ENCODE measurements around the gene FOXI3. TPM values are rescaled to one million over a fixed set of nuclear protein-coding genes. Genes with fewer than 3 reads are reported as not detected.
A peak's percentile ranks its signal among the peaks of the same experiment; 100 is the strongest.

Gene FOXI3
- not detected for polyA plus RNA-seq (2013, experiment 1 of 2; ENCODE audit: insufficient read length)
- polyA plus RNA-seq (2013, experiment 2 of 2; ENCODE audit: insufficient read length) = not detected

DNA sequence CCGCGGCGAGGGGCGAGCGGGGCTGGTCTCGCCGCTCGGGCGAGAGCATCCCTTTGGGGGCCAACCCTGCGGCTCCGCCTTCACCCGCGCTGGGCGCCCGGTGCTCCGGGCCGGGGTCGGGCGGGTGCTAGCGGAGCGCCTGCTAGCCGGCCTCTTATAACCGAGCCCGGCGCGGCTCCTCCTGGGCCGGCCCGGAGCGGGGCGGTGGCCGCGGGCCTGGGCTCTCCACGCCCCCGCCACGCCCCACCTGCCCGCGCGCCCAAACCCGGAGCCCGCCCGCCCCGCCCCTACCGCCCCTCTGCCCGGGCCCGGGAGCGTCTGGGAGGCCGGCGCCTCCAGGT, at the start of gene FOXI3:
Gene FOXI3, minus strand, starts transcription at position 129 of the 341 bp plus-strand sequence. CDS start 158 bp downstream, outside the sequence.
- DNase-seq = no peak

DNA sequence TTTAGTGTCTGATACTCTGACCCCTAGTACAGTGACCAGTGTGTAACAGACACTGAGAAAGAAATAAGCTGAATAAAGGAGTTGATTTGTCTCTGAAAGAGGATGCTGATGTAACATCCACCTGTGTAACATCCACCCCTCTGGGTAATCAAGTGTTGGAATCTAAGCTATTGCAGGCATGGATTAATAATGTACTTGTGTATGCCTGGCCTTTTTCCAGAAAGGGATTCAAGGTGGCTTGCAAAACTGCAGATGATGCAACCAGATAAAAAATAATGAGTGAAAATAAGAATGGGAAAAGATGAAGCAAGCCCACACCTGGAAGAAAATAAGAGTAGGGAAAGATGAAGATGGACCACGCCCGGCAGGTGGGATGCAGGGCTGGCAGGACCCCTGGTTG, 48.2 kb upstream of the FOXI3 start:
- DNase-seq = no peak

DNA sequence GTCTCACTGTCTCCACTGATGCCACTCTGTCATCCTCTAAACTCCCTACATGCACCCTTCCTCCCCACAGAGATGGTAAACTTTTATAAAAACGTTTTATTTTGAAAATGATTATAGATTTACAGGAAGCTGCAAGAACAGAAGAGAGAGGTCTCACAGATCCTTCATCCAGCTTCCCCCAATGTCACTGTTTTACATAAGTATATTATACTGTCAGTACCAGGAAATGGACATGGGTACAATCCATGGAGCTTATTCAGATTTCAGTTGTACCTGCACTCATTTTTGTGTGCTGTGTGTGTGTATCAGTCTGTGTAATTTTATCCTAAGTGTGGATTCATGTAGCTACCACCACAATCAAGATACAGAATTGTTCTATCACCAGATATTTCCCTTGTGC, 46.7 kb upstream of the FOXI3 start:
- DNase-seq = no peak

DNA sequence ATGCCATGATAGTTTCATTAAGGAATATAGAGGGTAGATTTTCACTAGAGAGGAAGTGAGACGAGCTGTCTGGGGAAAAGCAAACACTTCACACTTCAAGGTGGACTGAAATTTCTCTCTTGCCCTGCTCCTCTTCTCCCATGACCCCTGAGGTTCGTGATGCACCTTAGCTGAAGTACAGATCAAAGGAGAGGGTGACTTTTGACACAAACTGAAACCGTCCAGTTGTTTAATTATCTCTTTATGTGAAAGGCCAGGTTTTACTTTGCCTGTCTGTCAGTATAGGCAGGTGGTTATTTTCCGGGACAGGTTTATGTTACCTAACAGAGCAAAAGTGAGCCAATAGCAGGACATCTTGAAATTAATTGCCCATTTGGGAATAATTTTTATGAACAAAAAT, 41.0 kb upstream of the FOXI3 start:
- DNase-seq = no peak

DNA sequence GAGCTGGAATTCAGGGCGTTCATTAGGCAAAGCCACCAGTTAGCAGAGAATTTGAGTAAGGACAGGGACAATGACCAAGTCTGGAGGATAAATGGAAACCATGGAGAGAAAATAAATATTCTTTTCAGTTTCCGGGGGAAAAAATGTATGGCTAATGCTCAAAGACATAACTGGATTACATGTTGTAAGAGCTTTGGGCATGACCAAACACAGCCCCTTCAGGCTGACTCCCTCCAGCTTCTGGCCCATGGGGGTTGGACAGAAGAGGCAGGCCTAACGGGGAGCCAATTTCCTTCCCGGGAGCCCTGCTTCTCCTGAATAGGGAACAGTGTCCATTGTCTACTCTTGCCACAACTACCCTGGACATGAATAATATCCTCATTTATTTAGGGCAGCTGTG, 39.5 kb upstream of the FOXI3 start:
- DNase-seq = no peak

DNA sequence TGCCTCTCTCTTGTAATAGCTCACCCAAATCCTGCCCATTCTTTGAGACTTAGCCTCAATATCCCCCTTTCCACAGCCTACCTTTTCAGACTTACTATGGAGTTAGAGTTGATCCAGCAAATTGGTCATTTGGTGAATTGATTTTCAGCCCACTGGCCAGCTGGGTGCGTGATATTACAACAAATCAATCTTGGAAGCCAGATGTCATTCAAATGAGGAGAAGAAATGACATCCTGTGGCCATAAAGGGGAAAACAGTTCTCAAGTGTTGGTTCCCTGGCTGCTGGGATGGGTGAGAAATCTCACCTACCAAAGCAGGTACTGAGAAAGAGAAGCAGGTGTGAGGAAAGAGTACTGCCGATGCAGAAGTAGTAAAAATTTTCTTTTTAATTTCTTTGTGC, 36.7 kb upstream of the FOXI3 start:
- no peak for DNase-seq

DNA sequence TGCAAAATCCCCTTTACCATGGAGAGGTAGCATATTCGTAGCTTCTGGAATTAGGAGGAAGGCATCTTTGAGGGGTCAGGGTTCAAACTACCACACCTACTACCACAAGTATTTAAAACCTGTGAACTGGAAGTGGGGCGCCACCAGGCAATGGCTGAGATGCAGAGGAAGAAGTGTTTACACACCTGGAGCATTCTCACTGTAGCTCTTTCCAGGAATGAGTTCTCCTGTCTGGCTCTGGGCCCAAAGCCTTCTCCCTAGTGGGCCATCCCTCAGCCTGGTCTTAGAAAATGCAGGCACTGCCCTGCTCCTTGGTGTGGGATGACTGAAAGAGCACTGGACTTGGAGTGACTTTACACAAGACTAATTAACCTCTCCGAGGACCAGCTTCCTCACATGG, 30.7 kb upstream of the FOXI3 start:
- no peak for DNase-seq

DNA sequence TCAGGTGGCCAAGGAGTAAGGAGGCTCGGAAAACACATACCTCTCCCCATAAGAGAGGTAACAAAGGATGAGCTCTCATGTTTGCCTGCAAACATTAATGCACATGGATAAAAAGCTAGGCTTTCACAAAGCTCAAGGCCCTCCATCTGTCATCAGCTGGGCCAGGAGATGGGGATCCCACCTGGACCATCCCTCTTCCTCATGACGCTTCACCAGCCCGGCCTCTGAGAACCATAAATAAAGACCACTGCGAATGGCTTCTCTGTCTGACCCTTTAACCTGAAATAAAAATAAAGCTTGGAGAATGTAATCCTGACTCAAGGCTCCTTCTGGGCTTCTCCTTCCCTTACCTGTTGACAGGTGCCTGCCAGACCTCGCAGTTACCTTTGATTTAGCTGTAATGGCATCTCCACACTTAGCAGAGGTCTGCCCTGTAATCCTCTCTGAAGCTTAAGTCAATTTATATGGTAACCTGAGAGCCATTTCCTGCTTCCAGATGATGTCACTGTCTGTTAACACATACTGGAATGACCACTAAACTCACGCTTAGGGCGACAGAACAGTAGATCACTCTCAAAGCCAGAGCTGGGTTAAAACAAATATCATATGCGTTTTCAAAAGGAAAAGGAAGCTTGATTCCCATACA, 29.3 kb upstream of the FOXI3 start:
- peak; percentile 4 for DNase-seq

DNA sequence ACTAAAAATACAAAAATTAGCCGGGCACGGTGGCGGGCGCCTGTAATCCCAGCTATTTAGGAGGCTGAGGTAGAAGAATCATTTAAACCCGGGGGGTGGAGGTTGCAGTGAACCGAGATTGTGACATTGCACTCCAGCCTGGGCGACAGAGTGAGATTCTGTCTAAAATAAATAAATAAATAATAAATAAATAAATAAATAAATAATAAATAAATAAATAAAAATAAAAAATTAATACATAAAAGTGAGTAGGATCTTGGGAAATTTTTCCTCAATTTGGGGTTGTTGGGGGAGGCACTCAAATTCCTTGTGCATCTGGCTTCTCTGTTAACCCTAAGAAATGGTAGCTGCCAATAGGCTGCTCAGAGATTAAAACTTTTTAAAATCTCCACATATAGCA, 20.3 kb upstream of the FOXI3 start:
- no peak for DNase-seq

DNA sequence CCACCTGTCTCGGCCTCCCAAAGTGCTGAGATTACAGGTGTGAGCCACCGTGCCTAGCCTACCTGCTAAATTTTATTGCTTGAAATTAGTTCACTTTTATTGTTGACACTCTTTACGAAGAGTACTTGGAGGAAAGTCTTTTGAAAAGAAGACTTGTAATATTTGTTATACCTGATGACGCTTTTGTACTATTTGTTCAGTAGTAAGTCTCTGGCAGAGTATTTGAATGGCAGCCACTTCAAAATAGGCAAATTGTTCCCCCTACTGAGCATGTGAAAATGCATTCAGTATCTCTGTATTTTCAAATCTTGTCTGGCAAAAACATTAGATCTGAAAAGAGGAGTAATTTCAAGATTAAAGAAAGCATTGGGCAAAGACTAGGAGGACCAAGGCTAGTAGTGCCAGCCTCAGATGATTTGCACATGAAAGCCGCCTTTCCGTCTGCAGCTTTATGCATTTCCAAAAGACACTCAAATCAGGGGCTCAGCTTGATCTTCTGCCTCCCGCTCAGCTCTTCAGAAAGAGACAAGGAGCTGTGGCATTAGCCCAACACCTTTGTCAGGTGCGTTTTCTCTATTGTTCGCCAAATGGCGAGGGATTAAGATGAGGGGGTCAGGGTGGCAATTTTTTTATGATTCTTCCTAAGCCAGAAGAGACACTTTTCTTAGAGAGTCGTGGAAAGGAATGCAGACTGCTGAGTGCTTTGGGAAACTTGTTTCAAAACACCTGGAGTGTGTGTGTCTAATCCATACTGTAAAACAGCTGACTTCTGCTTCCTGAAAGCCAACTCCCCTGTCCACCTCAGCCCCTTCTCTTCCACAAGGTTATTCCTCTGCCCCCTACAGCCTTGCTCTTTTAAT, 18.8 kb upstream of the FOXI3 start:
- DNase-seq = no peak

DNA sequence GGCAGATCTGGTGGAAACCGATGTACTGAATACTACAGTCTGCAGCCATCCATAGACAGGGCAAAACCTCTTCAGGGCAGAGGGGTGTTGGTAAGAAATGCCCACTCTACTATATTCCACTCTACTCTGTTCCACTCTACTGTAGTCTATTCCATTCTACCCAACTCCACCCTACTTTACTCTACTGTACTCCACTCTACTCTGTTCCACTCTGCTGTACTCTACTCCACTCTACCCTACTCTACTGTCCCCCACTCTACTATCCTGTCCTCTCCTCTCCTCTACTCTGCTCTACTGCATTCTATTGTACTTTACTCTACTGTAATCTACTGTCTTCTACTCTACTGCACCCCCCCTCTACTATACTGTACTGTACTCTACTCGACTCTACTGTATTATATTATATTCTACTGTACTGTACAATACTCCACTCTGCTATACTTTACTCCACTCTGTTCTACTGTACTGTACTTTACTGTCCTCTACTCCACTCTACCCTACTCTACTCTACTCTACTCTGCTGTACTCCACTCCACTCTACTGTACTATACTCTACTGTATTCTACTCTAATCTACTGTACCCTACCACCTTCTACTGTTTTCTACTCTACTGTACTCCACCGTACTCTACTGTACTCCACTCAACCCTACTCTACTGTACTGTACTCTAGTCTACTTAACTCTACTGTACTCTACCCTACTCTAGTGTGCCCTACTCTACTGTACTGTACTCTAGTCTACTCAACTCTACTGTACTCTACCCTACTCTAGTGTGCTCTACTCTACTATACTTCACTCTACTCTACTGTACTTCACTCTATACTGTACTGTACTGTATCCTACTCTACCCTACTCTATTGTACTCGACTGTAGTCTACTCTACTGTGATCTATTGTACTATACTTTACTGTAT, 17.0 kb upstream of the FOXI3 start:
- no peak for DNase-seq

DNA sequence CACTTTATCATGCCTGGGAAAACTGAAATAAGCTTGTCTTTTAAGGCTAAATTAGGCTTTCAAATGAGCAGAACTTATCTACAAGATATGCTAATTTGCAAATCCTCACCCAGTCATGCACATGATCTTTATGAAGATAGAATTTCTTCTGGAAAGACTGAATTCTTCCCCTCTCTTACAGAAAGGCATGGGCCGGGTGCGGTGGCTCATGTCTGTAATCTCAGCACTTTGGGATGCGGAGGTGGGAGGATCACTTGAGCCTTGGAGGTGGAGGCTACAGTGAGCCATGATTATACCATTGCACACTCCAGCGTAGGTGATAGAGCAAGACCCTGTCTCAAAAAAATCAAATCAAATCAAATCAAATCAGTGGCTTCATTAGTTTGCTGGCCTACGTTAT, 11.7 kb upstream of the FOXI3 start:
- DNase-seq = no peak

DNA sequence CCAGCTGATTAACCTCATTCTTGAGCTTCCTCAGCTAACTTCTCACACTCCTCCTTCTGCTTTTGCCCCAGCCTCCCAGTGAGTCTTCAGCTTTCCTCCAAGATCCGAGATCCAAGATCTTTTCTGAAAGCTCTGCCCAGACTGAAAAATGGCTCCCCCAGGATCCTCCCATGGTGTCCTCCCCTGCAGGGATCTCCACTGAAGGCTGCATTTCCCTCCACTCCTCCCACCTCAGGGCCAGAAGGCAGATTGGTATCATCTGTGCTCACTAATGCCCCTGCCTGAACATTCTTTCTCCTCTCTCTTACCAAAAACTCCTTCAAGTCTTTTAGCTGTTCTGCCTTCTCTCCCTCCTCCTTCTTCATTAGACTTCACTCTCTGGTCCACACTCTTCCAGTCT, 6.1 kb upstream of the FOXI3 start:
- DNase-seq = no peak

DNA sequence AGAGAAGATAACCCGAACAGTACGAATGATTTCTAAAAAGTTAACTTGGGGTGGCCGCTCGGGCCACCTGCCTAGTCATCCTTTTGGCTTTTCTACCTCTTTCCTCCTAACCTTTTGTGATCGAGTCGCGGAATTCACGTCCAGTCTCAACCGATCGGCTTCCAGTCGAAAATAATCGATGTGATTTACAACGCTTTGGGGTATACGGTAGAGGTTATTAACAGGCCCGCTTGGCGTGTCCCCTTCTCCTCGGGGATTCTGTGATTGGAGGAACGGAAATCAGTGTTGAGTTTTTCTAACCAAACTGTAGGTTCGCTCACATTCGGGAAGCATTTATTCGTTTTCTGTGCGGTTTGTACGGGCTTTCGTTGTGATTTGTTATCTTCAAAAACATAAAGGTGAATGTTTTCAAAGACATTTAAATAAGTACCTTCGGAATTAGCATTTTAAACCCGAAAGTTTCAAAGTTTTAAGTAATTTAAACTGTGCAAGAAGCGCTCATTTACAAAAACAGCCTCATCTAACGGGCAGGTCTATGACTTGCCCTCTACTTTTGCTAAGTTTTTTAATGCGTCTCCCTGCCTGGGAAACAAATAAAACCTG, 588 bp upstream of the FOXI3 start:
- peak; percentile 6 for DNase-seq

DNA sequence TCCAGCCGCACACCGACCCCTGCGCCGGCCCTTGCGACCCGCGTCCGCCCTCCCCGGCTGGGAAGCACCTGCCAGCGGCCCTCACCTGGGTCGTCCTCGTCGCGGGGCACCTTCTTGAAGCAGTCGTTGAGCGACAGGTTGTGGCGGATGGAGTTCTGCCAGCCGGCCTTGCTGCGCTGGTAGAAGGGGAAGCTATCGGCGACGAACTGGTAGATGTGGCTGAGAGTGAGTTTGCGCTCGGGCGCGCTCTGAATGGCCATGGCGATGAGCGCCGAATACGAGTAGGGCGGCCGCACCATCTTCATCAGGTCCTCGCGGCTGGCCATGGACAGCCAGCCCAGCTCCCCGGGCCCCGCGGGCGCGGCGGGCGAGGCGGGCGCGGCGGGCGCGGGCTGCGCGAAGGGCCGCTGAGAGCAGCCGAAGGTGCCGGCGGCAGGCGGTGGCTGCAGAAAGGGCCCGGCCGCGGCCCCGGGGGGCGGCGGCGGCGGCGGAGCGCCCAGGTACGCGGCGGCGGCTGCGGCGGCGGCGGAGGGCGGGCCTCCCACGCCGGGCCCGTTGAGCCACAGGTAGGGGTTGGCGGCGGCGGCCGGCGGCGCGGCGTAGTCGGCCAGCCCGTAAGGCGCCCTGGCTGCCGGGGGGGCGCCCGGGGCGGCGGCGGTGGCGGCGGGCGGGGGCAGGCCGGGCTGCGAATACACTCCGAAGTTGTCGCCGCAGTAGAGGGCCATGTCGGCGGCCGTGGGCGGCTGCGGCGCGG, 505 bp downstream of the FOXI3 start:
- no peak for DNase-seq

DNA sequence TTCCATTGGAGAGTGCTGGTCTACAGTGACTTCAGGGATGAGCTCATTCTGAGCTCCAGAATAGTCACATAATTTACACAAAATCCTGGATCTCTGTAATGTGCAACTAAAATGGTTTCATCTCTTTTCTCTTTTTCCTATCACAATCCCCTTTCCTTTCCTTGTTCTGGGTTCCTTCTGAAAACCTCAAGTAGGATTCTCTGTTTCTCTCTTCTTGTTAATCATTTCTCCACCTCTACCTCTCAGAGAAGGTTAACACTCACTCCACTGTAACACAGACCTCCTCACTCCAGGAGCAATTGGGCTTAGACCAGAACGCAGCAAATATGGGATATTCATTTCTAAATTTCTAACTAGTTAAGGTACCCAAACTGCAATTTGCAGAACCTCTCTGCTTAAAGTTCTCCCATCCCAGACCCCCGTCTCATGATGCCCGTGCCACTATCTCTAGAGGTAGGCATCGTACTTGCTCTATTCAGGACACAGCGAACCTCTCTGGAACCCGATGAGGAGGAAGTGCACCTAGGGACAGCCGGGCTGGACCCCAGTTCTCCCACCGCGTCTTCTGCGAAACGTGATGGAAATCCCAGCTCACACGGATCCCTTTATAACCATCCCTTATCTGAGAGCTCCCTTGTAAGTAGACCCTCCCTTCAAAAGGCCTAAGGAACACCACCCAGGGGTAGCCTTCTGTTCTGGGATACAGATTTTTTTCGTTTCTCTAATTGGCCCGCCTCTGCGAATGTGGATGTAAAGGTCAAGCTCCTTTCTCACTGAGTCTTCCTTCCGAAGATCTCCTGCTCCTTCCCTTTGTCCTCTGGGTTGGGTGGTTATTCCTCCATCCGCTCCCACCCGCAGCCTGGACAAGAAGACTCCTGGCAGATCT, 1.3 kb downstream of the FOXI3 start:
- no peak for DNase-seq

DNA sequence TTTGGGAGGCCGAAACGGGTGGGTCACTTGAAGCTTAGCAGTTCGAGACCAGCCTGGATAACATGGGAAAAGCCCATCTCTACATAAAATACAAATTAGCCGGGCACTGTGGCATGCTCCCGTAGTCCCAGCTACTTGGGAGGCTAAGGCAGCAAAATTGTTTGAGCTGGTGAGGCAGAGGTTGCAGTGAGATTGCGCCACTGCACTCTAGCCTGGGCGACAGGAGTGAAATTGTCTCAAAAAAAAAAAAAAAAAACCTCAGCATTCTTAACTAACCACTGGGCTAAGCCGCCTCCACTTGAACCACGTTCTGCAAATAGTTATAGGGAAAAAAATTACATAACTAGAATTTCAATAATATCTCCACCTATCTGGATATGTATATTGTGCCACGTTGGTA, 2.3 kb downstream of the FOXI3 start:
- no peak for DNase-seq

DNA sequence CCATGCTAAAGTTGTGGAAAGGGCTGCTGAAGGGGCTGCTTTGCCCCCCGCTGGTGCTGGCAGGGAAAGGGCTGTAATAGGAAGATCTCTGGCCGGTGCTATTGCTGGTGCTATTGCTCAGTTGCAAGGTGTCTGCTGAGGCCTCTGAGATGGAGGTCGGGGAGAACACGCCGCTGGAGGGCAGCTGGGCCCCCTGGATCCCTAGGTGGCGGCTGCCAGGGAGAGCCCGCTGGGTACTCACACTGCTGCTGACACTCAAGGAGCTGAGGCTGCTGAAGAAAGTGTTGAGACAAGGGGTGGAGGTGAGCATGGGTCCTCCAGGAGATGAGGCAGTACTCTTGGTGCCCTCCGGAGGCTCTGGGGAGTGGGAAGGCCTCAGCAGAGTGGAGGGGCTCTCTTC, 4.2 kb downstream of the FOXI3 start:
- no peak for DNase-seq

DNA sequence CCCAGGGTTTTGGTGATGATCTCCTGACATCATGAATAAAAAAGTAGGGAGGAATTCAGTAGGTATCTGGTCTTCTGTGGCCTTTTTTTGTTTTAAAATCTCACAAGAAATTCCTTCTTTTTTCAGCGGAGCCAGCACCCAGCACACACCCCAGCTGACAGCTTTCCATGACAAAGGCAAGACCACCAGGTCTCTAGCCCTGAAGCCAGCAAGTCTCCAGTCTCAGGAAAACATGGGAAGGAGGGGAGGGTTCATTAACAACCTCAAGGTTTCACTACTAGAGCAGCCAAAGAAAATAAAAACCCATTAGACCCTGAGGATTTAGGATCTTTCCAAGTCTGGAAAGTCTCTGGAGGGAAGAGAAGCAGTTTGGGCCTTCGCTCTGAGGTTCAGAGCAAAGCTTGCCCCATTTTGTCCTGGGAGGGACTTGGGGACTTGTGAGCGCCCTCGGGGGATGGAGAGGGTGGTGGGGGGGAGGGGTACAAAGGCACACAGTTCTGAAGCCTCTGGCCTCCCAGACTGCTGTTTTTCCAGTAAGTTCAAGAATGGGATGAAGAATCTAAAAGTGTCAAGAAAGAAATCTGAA, 9.0 kb downstream of the FOXI3 start:
- DNase-seq = no peak

DNA sequence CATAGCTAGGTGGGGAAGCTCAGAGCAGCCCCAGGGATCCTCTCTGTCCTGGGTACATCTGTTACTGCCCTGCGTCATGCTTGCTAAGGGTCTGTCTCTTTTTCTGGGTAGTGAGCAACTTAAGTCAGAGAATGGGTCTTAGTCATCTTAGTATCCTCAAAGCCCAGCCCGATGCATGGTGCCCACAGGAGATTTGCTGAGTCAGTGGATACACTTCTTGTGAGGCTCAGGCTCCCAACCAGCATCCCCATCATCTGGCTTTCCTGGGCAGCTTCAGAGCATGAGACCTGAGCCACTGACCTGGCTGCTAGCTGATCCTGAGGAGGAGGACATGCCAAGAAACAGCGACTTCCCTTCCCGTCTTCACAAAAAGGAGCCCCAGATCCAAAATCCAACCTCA, 10.0 kb downstream of the FOXI3 start:
- DNase-seq = no peak

DNA sequence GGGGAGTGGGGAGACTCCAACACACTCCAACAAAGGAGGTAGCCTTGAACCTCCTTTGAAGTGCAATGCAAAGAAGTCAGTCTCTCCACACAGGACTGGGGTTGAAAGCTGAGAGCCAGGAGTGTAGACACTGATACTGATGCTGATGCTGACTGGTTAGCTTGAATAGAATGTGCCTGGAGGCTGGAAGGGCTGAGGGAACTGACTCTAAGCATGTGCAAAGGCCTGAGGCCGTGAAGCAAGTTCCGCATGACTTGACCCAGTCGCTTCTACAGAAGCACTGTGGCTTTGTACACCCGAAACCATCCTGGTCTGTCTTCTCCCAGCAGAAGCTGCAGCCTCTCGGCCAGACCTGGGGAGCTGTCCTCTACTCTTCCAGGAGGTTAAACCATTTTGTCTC, 10.4 kb downstream of the FOXI3 start:
- no peak for DNase-seq

Data from fibroblast of skin of abdomen (primary cell).